Left lung (tissue), 10 donors: ENCODE data around the gene OBSCN. TPM values are rescaled to one million over a fixed set of nuclear protein-coding genes. Genes with fewer than 3 reads are reported as not detected.
A peak's percentile ranks its signal among the peaks of the same experiment; 100 is the strongest.

Experiments used
- ATAC-seq: fragments of 200-7000 bp; cut with Tn5 transposase; one replicate; pipeline ENCODE4 v1.9.1; 2020; ENCODE audit warnings: moderate library complexity
- DNase-seq, 4 donors: peaks; one replicate each; pipeline ENCODE4 v3.0.0-alpha.2; 2013 to 2020
- H3K27ac ChIP-seq, 2 donors: fragments of 200-600 bp; sonication (generic) in 1 of 2; one replicate each; pipeline versions ENCODE4 v1.5.0 to v1.8.0; 2020 to 2021
- H3K27me3 ChIP-seq, 2 donors: fragments of 200-600 bp; sonication (generic) in 1 of 2; one replicate each; pipeline versions ENCODE4 v1.5.0 to v1.8.0; 2020 to 2021
- H3K36me3 ChIP-seq, 2 donors: fragments of 200-600 bp; sonication (generic) in 1 of 2; one replicate each; pipeline versions ENCODE4 v1.5.0 to v1.8.0; 2020 to 2021
- H3K4me1 ChIP-seq, 2 donors: fragments of 200-600 bp; one replicate each; pipeline ENCODE4 v1.8.0; 2021
- H3K4me3 ChIP-seq, 2 donors: fragments of 200-600 bp; sonication (generic) in 1 of 2; one replicate each; pipeline versions ENCODE4 v1.5.0 to v1.8.0; 2020 to 2021; ENCODE audit warnings: mild to moderate bottlenecking in 1 of 2
- H3K9me3 ChIP-seq, 2 donors: fragments of 200-600 bp; sonication (generic) in 1 of 2; one replicate each; pipeline versions ENCODE4 v1.5.0 to v1.8.0; 2020 to 2021
- CTCF ChIP-seq, 2 donors: fragments of 200-600 bp; sonication (generic) in 1 of 2; IDR thresholded peaks; one replicate each; pipeline versions ENCODE4 v1.5.0 to v1.8.0; 2021; ENCODE audit warnings: antibody characterized with exemption in 2 of 2
- intact Hi-C, 2 donors: fragments of 100-400 bp; cut with DNase I; formaldehyde crosslinking; loops; one replicate each; pipeline versions ENCODE4 v1.11.2 to v1.14.2; 2022
- polyA plus RNA-seq, 6 donors: library from polyadenylated mRNA; unstranded; fragments of 120-200 nt; gene quantifications; one replicate each; pipeline ENCODE4 v1.2.1, GENCODE V29; 2013; ENCODE audit not compliant: insufficient read length in 6 of 6
- total RNA-seq, 2 donors: library from RNA; stranded (reverse); fragmentation: NEBNext Ultra II Directional; extraction: Animal tissue kit (Norgen Biotek cat#: 25700); gene quantifications; one replicate each; pipeline ENCODE4 v1.2.1, GENCODE V29; 2021
- donor health status: DM: no; HTN: yes; CAD: no.
- donor health status: DM: no; HTN: no; CAD: no.

The OBSCN gene
- total and polyA plus RNA-seq, 8 donors = 20.3 to 69.5 (median 47.5) TPM

GRCh38 chr1:228332797-228333738, 125.2 kb downstream of the OBSCN start:
- H3K4me3 ChIP-seq = no peak overlapping the region
- no peaks in the 10 kb centered on the region for H3K9me3 ChIP-seq
- no peaks in the 10 kb centered on the region for H3K27me3 ChIP-seq
- H3K4me1 ChIP-seq = no peaks in the 10 kb centered on the region
- intact Hi-C loops = no loop called here
- ATAC-seq = no peak
- peaks cover 0 to 14% of the 10 kb centered on the region in 2 donors for H3K36me3 ChIP-seq
- no peak for TF ChIP-seq CTCF (IDR thresholded peaks at IDR 0.05)
- no peak overlapping the region for H3K27ac ChIP-seq
- peak in 2 of 4 donors; percentile 25 to 65 for DNase-seq

- H3K4me1 ChIP-seq = no peaks in the 10 kb centered on the region
- intact Hi-C loops = no loop called here
- H3K36me3 ChIP-seq = peaks cover 0 to 20% of the 10 kb centered on the region in 2 donors
- H3K27ac ChIP-seq = no peak overlapping the region
- no peaks in the 10 kb centered on the region for H3K27me3 ChIP-seq
- H3K9me3 ChIP-seq = no peaks in the 10 kb centered on the region
- DNase-seq (no peak), ATAC-seq (no peak)
- no peak overlapping the region for H3K4me3 ChIP-seq
- TF ChIP-seq CTCF (IDR thresholded peaks at IDR 0.05) = no peak
Measured at GRCh38 chr1:228333739-228334115, 125.9 kb downstream of the OBSCN start.

GRCh38 chr1:228334226-228334935, 126.5 kb downstream of the OBSCN start:
- H3K9me3 ChIP-seq = no peaks in the 10 kb centered on the region
- intact Hi-C loops = no loop called here
- peak in 1 of 4 donors; percentile 61 for DNase-seq
- H3K4me3 ChIP-seq = no peak overlapping the region
- no peaks in the 10 kb centered on the region for H3K27me3 ChIP-seq
- no peaks in the 10 kb centered on the region for H3K4me1 ChIP-seq
- peaks cover 0 to 26% of the 10 kb centered on the region in 2 donors for H3K36me3 ChIP-seq
- TF ChIP-seq CTCF (IDR thresholded peaks at IDR 0.05) = no peak
- H3K27ac ChIP-seq = no peak overlapping the region
- no peak for ATAC-seq

GRCh38 chr1:228334954-228335353, 127.1 kb downstream of the OBSCN start:
- peaks cover 0 to 30% of the 10 kb centered on the region in 2 donors for H3K36me3 ChIP-seq

More at GRCh38 chr1:228334954-228335353, 127.1 kb downstream of the OBSCN start:
- Histone ChIP-seq H3K27me3 (no peaks in the 10 kb centered on the region), H3K4me1 (no peaks in the 10 kb centered on the region), H3K4me3 (no peak overlapping the region), H3K9me3 (no peaks in the 10 kb centered on the region), H3K27ac (no peak overlapping the region)
- DNase-seq (peak in 1 of 4 donors; percentile 56), ATAC-seq (no peak)
- intact Hi-C loops = no loop called here
- TF ChIP-seq CTCF (IDR thresholded peaks at IDR 0.05) = no peak
